ENCODE data around the gene SELENOV. TPM values are rescaled to one million over a fixed set of nuclear protein-coding genes. Genes with fewer than 3 reads are reported as not detected.

SELENOV gene
- polyA plus RNA-seq, 6 donors from 2014 or later = not detected

- peak overlapping the region; percentile 16 to 88 (median 81) for H3K4me3 Mint-ChIP-seq
- H3K36me3 Mint-ChIP-seq = peaks cover 0 to 16% of the 10 kb centered on the region in 2 donors
- no peak overlapping the region for H3K27ac Mint-ChIP-seq
- H3K4me1 Mint-ChIP-seq = peaks cover 16 to 19% (median 17%) of the 10 kb centered on the region in 3 donors
- H3K27me3 Mint-ChIP-seq = peaks cover 23 to 66% (median 50%) of the 10 kb centered on the region in 3 donors
- DNase-seq (no peak), ATAC-seq (ENCODE audit: low read depth in 2 of 2) (peak in 1 of 2 donors; percentile 24)
- peaks cover 0 to 7% (median 0%) of the 10 kb centered on the region in 7 donors for H3K9me3 Mint-ChIP-seq
Observed at GRCh38 chr19:39515551-39516191, 732 bp downstream of the SELENOV start.

GRCh38 chr19:39516270-39516669, 1.3 kb downstream of the SELENOV start:
- peak overlapping the region; percentile 16 to 85 (median 71) for H3K4me3 Mint-ChIP-seq
- peaks cover 0 to 16% of the 10 kb centered on the region in 2 donors for H3K36me3 Mint-ChIP-seq
- peaks cover 0 to 7% (median 0%) of the 10 kb centered on the region in 7 donors for H3K9me3 Mint-ChIP-seq
- peaks cover 16 to 19% (median 17%) of the 10 kb centered on the region in 3 donors for H3K4me1 Mint-ChIP-seq
- peak overlapping the region in 2 of 6 donors; percentile 33 to 65 for H3K27ac Mint-ChIP-seq
- H3K27me3 Mint-ChIP-seq = peaks cover 23 to 66% (median 50%) of the 10 kb centered on the region in 3 donors
- ATAC-seq (ENCODE audit: low read depth in 2 of 2) (peak; percentile 38 to 41), DNase-seq (no peak)

GRCh38 chr19:39517432-39517831, 2.5 kb downstream of the SELENOV start:
- H3K27ac Mint-ChIP-seq = no peak overlapping the region
- no peak for ATAC-seq (ENCODE audit: low read depth in 2 of 2)

GRCh38 chr19:39518458-39518857, 3.5 kb downstream of the SELENOV start:
- Mint-ChIP-seq H3K4me3 (peak overlapping the region in 1 of 8 donors; percentile 50), H3K4me1 (peaks cover 16 to 19% (median 17%) of the 10 kb centered on the region in 3 donors), H3K27ac (no peak overlapping the region), H3K36me3 (peaks cover 0 to 16% of the 10 kb centered on the region in 2 donors), H3K9me3 (peaks cover 0 to 7% (median 0%) of the 10 kb centered on the region in 7 donors), H3K27me3 (peaks cover 23 to 50% (median 50%) of the 10 kb centered on the region in 3 donors)
- DNase-seq (no peak), ATAC-seq (ENCODE audit: low read depth in 2 of 2) (no peak)

More at GRCh38 chr19:39517432-39517831, 2.5 kb downstream of the SELENOV start:
- peaks cover 0 to 7% (median 0%) of the 10 kb centered on the region in 7 donors for H3K9me3 Mint-ChIP-seq
- peak overlapping the region in 3 of 8 donors; percentile 13 to 36 (median 30) for H3K4me3 Mint-ChIP-seq
- H3K36me3 Mint-ChIP-seq = peaks cover 0 to 16% of the 10 kb centered on the region in 2 donors
- peaks cover 16 to 19% (median 17%) of the 10 kb centered on the region in 3 donors for H3K4me1 Mint-ChIP-seq
- H3K27me3 Mint-ChIP-seq = peaks cover 23 to 59% (median 50%) of the 10 kb centered on the region in 3 donors
- no peak for DNase-seq

DNA sequence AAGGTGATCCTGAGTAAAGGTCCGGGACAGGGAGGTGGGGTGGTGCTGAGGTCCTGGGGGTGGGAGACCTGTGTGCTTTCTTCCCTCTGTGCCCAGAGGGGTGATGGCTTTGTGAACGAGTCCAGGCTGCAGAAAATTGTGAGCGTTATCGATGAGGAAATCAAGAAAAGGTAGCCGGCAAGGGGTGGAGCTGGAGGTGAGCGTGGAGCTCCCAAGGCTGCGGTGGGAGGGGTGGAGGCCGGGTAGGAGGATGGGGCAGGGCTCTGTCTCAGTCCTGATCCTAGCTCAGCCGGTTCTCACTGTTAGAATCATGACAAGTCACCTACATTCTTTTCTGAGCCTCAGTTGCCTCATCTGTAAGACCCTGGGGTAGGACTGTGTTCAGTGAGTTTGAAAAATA, 4.0 kb downstream of the SELENOV start:
- no peak overlapping the region for H3K27ac Mint-ChIP-seq
- DNase-seq (no peak), ATAC-seq (ENCODE audit: low read depth in 2 of 2) (no peak)
- peaks cover 18 to 45% (median 45%) of the 10 kb centered on the region in 3 donors for H3K27me3 Mint-ChIP-seq
- H3K4me3 Mint-ChIP-seq = no peak overlapping the region
- H3K9me3 Mint-ChIP-seq = peaks cover 0 to 7% (median 0%) of the 10 kb centered on the region in 7 donors
- H3K36me3 Mint-ChIP-seq = peaks cover 0 to 16% of the 10 kb centered on the region in 2 donors
- peaks cover 16 to 19% (median 17%) of the 10 kb centered on the region in 3 donors for H3K4me1 Mint-ChIP-seq

DNA sequence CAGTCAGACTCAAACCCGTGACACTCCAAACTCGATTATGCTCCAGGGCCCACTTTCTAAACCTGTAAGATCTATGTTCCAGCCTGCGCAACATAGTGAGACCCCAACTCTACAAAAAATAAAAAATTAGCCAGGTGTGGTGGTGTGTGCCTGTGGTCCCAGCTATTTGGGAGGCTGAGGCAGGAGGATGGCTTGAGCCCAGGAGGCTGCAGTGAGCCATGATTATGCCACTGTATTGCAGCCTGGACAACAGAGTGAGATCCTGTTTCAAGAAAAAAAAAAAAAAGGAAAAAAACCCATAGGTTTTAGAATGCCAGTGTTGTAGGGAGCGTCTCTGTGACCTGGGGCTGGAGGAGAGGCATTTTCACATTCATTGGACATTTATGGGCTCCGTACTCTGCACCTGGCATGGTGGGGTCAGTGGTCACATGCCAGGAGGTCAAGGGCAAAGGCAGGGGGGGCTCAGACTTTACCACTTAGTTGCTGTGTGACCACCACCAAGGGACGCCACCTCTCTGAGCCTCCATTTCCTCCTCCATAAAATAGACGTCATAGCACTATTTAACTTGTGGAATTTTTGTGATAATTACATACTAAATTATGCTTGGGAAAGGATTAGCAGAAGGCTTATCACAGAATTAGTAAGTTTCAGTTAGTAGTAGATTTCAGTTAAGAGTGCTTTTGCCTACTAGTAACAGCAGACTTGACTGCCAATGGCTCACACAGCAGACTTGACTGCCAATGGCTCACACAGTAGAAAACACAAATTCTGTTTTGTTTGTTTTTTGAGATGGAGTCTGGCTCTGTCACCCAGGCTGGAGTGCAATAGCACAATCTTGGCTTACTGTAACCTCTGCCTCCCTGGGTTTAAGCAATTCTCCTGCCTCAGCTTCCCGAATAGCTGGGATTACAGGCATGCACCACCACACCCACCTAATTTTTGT, 5.9 kb downstream of the SELENOV start:
- Mint-ChIP-seq H3K9me3 (peaks cover 0 to 7% (median 0%) of the 10 kb centered on the region in 7 donors), H3K4me3 (no peak overlapping the region), H3K27ac (peak overlapping the region in 2 of 6 donors; percentile 54 to 57), H3K4me1 (peaks cover 7 to 11% (median 8%) of the 10 kb centered on the region in 3 donors), H3K27me3 (peaks cover 11 to 28% (median 27%) of the 10 kb centered on the region in 3 donors), H3K36me3 (peaks cover 0 to 16% of the 10 kb centered on the region in 2 donors)
- DNase-seq (no peak), ATAC-seq (ENCODE audit: low read depth in 2 of 2) (no peak)

DNA sequence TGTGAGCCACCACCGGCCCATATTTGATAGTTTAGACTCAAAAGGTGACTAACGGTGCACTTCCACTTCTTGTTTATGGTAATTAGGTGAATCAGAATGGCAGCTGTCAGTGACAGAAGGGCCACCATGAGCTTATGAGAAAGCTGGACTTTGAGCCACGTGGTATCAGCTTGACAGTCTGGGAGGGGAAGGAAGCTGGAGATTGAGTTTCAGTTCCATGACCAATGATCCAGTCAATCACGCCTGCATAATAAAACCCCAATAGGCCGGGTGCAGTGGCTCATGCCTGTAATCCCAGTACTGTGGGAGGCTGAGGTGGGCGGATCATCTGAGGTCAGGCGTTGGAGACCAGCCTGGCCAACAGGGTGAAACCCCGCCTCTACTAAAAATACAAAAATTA, 9.6 kb downstream of the SELENOV start:
- peaks cover 0 to 4% (median 0%) of the 10 kb centered on the region in 3 donors for H3K4me1 Mint-ChIP-seq
- H3K27me3 Mint-ChIP-seq = no peaks in the 10 kb centered on the region
- H3K36me3 Mint-ChIP-seq = no peaks in the 10 kb centered on the region
- H3K4me3 Mint-ChIP-seq = no peak overlapping the region
- DNase-seq = no peak
- peak overlapping the region in 1 of 6 donors; percentile 42 for H3K27ac Mint-ChIP-seq
- no peak for ATAC-seq (ENCODE audit: low read depth in 2 of 2)
- H3K9me3 Mint-ChIP-seq = no peaks in the 10 kb centered on the region

DNA sequence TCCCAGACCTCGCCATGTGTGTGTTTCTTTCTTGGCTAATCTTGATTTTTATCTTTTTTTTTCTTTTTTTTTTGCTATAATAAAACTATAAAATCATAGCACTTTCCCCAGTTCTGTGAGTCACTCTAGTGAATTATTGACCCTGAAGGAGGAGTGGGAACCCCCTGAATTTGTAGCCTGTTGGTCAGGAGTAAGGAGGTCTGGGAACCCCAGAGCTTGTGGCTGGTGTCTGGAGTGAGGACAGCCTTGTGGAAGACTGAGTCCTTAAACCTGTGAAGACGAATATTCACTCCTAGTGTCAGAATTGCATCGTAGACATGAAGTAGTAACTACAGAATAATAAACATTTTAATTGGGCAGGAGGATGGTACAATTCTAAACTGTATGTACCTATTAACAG, 10.3 kb downstream of the SELENOV start:
- H3K27ac Mint-ChIP-seq = no peak overlapping the region
- no peaks in the 10 kb centered on the region for H3K27me3 Mint-ChIP-seq
- peaks cover 0 to 6% (median 0%) of the 10 kb centered on the region in 3 donors for H3K4me1 Mint-ChIP-seq
- DNase-seq (no peak), ATAC-seq (ENCODE audit: low read depth in 2 of 2) (no peak)
- no peak overlapping the region for H3K4me3 Mint-ChIP-seq
- no peaks in the 10 kb centered on the region for H3K36me3 Mint-ChIP-seq
- no peaks in the 10 kb centered on the region for H3K9me3 Mint-ChIP-seq

GRCh38 chr19:39531834-39532232, 16.9 kb downstream of the SELENOV start:
- Mint-ChIP-seq H3K9me3 (no peaks in the 10 kb centered on the region), H3K27me3 (no peaks in the 10 kb centered on the region), H3K27ac (peak overlapping the region in 5 of 6 donors; percentile 37 to 89 (median 66)), H3K4me1 (peaks cover 9 to 27% (median 20%) of the 10 kb centered on the region in 3 donors), H3K4me3 (peak overlapping the region; percentile 91 to 98 (median 93)), H3K36me3 (no peaks in the 10 kb centered on the region)
- ATAC-seq (ENCODE audit: low read depth in 2 of 2) (no peak), DNase-seq (no peak)

- ATAC-seq (ENCODE audit: low read depth in 2 of 2) (peak; percentile 88 to 92), DNase-seq (peak; percentile 93)
- H3K36me3 Mint-ChIP-seq = no peaks in the 10 kb centered on the region
- peak within 1 kb of the TSS; percentile 91 to 98 (median 94) for H3K4me3 Mint-ChIP-seq
- no peaks in the 10 kb centered on the region for H3K9me3 Mint-ChIP-seq
- no peaks in the 10 kb centered on the region for H3K27me3 Mint-ChIP-seq
- peaks cover 11 to 32% (median 24%) of the 10 kb centered on the region in 3 donors for H3K4me1 Mint-ChIP-seq
- peak within 1 kb of the TSS; percentile 64 to 94 (median 90) for H3K27ac Mint-ChIP-seq
Observed at GRCh38 chr19:39532233-39533002, 17.5 kb downstream of the SELENOV start, which contains the start of gene EID2B. Gene EID2B (minus strand): TSS chr19:39532852. CDS start chr19:39532802, 50 bp downstream.

DNA sequence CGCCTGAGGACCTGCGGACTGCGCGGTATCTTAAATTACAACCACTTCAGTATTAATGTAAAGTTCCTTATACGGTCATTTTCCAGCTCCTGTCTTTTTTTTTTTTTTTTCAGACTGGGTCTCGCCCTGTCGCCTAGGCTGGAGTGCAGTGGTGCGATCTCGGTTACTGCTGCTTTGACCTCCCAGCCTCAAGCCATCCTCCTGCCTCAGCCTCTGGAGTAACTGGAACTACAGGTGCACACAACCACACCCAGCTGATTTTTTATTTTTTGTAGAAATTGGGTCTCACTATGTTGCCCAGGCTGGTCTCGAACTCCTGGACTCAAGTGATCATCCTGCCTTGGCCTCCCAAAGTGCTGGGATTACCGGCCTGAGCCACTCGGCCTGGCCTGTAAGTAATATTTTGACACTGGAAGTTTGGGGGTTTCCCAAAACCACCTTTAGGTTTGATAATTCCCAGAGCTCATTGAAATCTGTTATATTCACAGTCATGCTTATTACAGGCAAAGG, 18.1 kb downstream of the SELENOV start:
- ATAC-seq (ENCODE audit: low read depth in 2 of 2) = peak; percentile 12 to 20
- Mint-ChIP-seq H3K27me3 (no peaks in the 10 kb centered on the region), H3K27ac (peak overlapping the region in 3 of 6 donors; percentile 44 to 91 (median 89)), H3K9me3 (no peaks in the 10 kb centered on the region), H3K4me3 (peak overlapping the region; percentile 91 to 98 (median 94)), H3K36me3 (no peaks in the 10 kb centered on the region), H3K4me1 (peaks cover 12 to 37% (median 30%) of the 10 kb centered on the region in 3 donors)
- DNase-seq = no peak

DNA sequence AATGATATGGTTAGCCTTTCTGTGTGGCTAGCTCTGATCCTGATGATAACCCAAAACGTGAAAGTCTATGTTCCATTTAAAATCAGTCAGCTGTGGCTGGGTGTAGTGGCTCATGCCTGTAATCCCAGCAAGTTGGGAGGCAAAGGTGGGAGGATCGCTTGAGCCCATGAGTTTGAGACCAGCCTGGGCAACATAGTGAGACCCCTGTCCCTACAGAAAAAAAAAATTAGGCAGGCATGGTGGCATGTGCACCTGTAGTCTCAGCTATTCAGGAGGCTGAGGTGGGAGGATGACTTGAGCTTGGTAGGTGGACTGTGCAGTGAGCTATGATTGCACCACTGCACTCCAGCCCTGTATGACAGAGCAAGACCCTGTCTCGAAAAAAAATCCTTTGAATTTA, 18.9 kb downstream of the SELENOV start:
- H3K27me3 Mint-ChIP-seq = no peaks in the 10 kb centered on the region
- DNase-seq (no peak), ATAC-seq (ENCODE audit: low read depth in 2 of 2) (no peak)
- no peaks in the 10 kb centered on the region for H3K36me3 Mint-ChIP-seq
- peak overlapping the region in 1 of 6 donors; percentile 11 for H3K27ac Mint-ChIP-seq
- peak overlapping the region in 1 of 8 donors; percentile 98 for H3K4me3 Mint-ChIP-seq
- peaks cover 19 to 44% (median 32%) of the 10 kb centered on the region in 3 donors for H3K4me1 Mint-ChIP-seq
- H3K9me3 Mint-ChIP-seq = no peaks in the 10 kb centered on the region

Measured in naive B cell (primary cell).